Measurements from ENCODE around the gene ACY1. TPM values are rescaled to one million over a fixed set of nuclear protein-coding genes. Genes with fewer than 3 reads are reported as not detected.

The ACY1 gene
- total and polyA plus RNA-seq, 2 donors (not counting 3 experiments of a cell fraction or from before 2014, with no cell fraction given) = 13.4 to 32.9 TPM

DNA sequence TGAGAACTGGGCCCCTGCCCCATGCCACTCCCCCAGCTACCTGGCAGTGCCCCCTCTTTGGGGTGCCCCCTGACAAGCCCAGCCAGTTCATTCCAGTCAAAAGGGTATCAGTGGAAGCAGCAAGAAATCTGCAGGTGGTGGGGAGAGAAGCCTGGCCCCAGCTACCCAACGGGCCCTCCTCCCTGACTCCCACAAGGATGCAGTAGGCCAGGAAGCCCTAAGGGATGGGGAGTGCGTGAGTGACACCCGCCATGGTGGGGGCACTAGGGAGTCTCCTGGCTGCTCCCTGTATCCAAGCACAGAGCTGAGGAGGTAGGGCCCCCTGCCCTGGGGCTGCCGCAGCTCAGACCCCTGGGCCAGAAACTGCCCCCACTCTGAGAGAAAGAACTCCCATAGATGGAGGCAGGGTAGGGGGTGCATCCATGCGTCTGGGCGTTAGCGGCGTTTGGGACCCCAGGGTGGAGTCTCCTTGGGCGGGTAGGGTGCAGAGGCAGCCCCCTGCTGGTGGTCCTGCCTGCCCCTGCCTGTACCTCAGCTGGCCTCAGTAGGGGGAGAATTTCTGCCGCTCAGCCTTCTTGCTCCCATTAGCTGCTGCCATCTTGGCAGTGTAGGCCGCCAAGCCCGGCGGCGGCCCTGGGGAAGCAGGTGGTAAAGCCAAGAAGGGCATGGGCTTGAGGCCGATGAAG is 25.7 kb upstream of the ACY1 start:
- Histone ChIP-seq H3K4me2 (ENCODE audit: insufficient read depth, low read length) (no peak overlapping the region), H3K27me3 (ENCODE audit: control insufficient read depth in 2 of 2, insufficient read depth in 2 of 2, low read length in 2 of 2) (peaks cover 7 to 13% of the 10 kb centered on the region in 2 experiments), H3K9ac (replicated peaks; ENCODE audit: extremely low read depth, insufficient read depth, low read length) (no peak overlapping the region), H3K4me3 (replicated peaks in 1 of 3; ENCODE audit: insufficient read depth in 1 of 3, low read depth in 1 of 3, low read length in 3 of 3) (no peak overlapping the region), H2AFZ (ENCODE audit: low read depth, low read length) (no peak overlapping the region), H3K36me3 (ENCODE audit: control insufficient read depth in 2 of 2, extremely low read depth in 1 of 2, insufficient read depth in 2 of 2, low read length in 2 of 2) (peaks cover 0 to 2% of the 10 kb centered on the region in 2 experiments), H3K27ac (ENCODE audit: insufficient read depth, low read depth, low read length) (no peak overlapping the region), H3K79me2 (ENCODE audit: control insufficient read depth, insufficient read depth, low read length) (no peaks in the 10 kb centered on the region), H3K4me1 (ENCODE audit: control insufficient read depth, extremely low read depth, insufficient read depth, low read length) (no peaks in the 10 kb centered on the region), H3K9me3 (replicated peaks; ENCODE audit: control insufficient read depth, insufficient read depth, low read length) (no peaks in the 10 kb centered on the region), H4K20me1 (replicated peaks; ENCODE audit: control insufficient read depth, extremely low read depth, insufficient read depth, low read length) (no peaks in the 10 kb centered on the region), H3K9me1 (replicated peaks; ENCODE audit: control insufficient read depth, extremely low read depth, insufficient read depth, low read length) (no peaks in the 10 kb centered on the region)
- intact Hi-C loops (cut with micrococcal nuclease) (no loop called here), dilution Hi-C loops (cut with MboI; ENCODE audit: extremely low pct_ligation_motif_present, low sequenced_read_pairs) (no loop called here)
- CTCF ChIA-PET = interaction anchor here (0.6 to 2.1 kb wide), 5 partner anchors 10 to 17 kb away, joined by 3 to 14 read pairs (median 8); partner anchors contain the start of genes ABHD14A, ABHD14B, PARP3 and PCBP4
- FAIRE-seq (no peak), DNase-seq (ENCODE audit: low read depth, low spot score) (no peak)
- TF ChIP-seq, protein P1, sequence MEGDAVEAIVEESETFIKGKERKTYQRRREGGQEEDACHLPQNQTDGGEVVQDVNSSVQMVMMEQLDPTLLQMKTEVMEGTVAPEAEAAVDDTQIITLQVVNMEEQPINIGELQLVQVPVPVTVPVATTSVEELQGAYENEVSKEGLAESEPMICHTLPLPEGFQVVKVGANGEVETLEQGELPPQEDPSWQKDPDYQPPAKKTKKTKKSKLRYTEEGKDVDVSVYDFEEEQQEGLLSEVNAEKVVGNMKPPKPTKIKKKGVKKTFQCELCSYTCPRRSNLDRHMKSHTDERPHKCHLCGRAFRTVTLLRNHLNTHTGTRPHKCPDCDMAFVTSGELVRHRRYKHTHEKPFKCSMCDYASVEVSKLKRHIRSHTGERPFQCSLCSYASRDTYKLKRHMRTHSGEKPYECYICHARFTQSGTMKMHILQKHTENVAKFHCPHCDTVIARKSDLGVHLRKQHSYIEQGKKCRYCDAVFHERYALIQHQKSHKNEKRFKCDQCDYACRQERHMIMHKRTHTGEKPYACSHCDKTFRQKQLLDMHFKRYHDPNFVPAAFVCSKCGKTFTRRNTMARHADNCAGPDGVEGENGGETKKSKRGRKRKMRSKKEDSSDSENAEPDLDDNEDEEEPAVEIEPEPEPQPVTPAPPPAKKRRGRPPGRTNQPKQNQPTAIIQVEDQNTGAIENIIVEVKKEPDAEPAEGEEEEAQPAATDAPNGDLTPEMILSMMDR (IDR thresholded peaks at IDR 0.05; ENCODE audit: extremely low read depth in 1 of 2, insufficient read depth in 1 of 2, low read depth in 1 of 2, low read length in 2 of 2) = no peak
- TF ChIP-seq POLR2A (IDR thresholded peaks at IDR 0.05; ENCODE audit: low read depth, low read length) (no peak), MAX (IDR thresholded peaks at IDR 0.05; ENCODE audit: insufficient read depth, insufficient read length) (no peak), FOS (IDR thresholded peaks at IDR 0.05; ENCODE audit: borderline replicate concordance, insufficient read depth, low read length) (no peak), JUN (IDR thresholded peaks at IDR 0.05; ENCODE audit: borderline replicate concordance, insufficient read depth, insufficient read length, low read depth) (no peak), POLR2AphosphoS5 (IDR thresholded peaks at IDR 0.05; ENCODE audit: insufficient read depth, low read depth, low read length) (no peak), GATA2 (IDR thresholded peaks at IDR 0.05; ENCODE audit: insufficient read depth, insufficient read length, low read depth, low read length) (no peak), MYC (IDR thresholded peaks at IDR 0.05; ENCODE audit: low read depth, low read length) (no peak), EZH2 (IDR thresholded peaks at IDR 0.05; ENCODE audit: borderline replicate concordance, low read depth, low read length, severe bottlenecking) (no peak)
- BruUV-seq (replicated peaks) = no TSS peak
- POLR2A ChIA-PET = no interaction called here

Data from endothelial cell of umbilical vein (primary cell).